ENCODE results near the gene LUZP1.
A peak's percentile ranks its signal among the peaks of the same experiment; 100 is the strongest.

DNA sequence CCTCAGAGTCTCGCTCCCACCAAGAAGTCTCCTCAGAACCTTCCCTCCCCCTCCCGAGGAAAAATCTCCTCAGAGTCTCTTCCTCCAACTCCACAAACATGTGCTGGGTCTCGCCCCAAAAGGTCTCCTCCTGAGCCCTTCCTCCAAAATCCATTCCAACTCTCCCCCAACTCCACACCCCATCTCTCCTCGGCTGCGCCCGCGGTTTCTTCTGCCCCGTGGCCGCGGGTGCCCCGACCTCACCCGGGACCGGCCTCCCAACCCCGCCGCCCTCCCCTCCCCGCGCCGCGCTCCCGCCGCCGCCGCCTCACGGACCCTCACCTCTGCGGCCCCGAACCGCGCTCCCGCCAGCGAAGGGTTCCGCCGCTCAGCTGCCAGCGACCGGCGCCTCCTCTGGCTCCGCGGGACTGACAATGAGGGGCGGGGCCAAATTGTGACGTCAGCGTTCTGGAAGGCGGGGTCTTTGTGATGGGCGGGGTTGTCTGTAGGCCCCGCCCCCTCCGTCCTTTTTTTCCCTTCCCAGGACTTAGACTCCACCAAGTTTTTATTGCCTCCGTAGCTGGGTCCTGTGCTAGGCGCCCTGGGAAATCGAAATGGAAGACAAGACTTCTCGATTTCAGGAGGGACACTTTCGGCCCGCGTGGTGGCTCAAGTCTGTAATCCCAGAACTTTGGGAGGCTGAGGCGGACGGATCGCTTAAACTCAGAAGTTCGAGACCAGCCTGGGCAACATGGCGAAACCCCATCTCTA is at the start of gene LUZP1:
- TF ChIP-seq CTCF (IDR thresholded peaks at IDR 0.05) (no peak), POLR2AphosphoS5 (IDR thresholded peaks at IDR 0.05) (no peak), EP300 (IDR thresholded peaks at IDR 0.05) (no peak), POLR2A (IDR thresholded peaks at IDR 0.05) (peak; percentile 70 to 95)

Measured in suprapubic skin (tissue), 4 donors.